IPS-NIHi7 (cell line): Measurements from ENCODE around the gene POT1.

Experiments used
- DNase-seq: peaks from one replicate; pipeline ENCODE4 v3.0.0; 2012; ENCODE audit warnings: mixed read lengths; ENCODE audit errors: extremely low spot score

The POT1 gene

DNA sequence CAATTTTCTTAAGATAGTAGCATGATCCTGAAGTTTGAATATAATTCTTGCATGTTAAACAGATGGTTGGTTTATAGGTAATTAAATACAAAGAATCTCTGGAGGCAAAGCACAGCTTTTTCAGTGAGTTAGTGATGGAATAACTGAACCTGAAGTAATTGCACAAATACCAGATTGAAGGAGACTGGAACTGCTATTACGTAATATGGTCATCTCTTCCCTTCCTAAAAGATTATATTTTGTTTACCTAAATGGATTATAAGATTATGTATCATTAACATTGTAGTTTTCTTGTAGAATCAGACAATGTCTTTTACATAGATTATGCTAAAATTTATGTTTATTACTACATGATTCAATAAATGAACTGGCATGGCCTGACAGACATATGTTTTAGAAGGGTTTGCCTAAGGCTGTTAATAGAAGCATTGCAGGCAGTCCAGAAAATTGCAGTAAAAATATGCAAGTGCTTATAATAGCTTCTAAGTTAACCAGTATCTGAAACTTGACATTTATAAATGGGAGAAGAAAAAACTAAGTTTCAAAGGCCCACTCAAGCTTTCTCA lies 128.2 kb downstream of the POT1 start:
- DNase-seq = no peak

DNA sequence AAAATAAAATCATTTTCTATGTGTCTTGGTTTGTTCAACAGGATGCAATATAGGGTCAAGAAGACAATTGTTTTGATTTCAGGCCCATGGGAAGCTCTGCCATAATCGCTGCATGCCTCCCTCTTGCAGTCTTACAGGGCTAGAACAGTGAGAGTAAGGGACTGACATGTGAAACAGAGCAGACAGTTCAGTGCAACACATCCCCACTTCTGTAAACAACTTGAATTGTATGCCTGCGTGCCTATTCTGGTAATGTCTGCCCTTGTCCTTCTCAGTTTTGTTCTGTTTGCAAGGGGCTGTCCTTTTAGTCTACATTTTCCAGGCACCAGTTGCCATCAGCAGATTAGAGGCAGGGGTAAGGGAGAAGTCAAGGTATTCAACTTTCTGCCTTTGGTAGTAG lies 129.2 kb downstream of the POT1 start:
- DNase-seq = no peak

GRCh38 chr7:124799448-124799847 lies 130.2 kb downstream of the POT1 start:
- DNase-seq = no peak

DNA sequence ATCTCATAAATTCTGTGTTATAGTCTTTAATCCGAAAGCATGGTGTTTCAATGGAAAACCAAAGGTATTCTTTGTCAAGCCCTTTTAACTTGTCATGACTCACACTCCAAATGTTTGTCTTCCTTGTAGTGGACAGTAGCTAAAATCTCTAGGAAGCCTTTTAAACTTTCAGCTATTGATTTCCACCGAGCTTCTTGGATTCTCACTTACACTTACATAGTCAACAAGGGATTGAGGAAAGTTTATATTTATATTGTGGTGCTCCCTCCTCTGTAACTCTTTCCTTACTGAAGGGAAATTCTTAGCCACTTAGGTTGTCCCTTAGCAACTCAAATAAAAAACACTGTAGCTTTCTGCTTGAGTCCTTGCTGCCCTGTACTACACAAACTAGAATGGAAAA lies 132.9 kb downstream of the POT1 start:
- DNase-seq = no peak

GRCh38 chr7:124792696-124793095 lies 136.9 kb downstream of the POT1 start:
- DNase-seq = no peak

DNA sequence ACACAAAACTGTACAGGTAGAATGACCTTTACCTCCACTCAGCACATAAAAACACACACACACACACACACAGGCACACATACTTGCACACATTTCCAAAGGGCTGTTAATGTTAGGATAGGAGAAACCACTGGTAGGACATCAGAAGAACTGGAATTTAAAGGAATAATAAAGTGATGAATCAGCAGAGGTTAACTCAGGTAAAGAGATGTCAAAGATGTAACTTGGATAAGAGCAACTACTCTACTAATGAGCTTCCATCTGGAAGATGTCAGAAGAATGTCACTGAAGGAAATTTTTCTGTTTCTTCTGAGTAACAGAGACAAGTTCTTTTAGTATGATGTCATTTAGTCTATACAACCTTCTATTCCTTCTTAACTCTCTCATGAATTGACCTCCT lies 137.6 kb downstream of the POT1 start:
- no peak for DNase-seq

DNA sequence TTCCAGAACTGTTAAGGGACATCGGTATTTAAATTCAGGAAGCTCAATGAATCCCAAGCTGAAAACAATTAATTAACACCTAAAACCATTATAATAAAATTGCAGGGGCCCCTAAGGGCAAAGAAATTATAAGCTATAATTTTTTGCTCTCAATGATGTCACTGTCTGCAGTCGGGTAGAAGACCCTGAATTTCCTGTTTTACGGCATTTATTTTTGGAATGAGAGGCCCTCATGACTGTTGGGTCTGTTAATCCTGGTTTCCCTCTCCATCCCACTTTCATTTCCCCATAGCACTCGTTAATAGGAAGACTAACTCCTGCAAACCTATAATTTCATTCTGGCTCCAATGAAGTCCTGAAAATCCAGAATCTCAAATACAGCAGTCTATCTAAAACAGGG lies 138.2 kb downstream of the POT1 start:
- DNase-seq = no peak

DNA sequence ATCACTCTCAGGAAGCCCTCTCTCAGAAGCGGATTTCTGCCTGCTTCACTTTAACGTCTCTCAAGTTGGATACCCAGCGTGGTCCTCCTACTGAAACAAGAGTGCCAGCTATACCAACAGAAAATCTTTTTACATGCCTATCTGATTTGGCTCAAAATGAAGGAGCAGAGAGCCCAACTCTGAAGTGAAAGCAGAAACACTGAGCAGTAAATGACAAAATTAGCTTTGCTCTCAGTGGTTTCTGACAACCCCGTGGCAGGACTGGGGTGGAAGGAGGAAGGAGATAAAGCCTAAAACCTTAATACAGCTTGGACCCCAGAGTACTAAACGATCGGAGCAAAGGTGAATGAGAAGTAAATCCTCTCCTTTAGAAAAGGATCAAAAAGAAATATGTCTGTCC lies 139.0 kb downstream of the POT1 start:
- DNase-seq = no peak

DNA sequence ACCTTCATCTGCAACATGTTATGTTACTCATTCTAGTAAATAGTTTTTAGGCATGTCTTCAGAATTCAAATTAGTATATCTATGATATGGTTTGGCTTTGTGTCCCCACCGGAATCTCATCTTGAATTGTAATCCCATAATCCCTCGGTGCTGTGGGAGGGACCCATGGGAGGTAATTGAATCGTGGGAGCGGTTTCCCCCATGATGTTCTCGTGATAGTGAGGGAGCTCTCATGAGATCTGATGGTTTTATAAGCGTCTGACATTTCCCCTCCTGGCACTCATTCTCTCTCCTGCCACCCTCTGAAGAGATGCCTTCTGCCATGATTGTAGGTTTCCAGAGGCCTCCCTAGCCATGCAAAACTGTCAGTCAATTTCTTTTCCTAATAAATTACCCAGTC lies 143.6 kb downstream of the POT1 start:
- no peak for DNase-seq

DNA sequence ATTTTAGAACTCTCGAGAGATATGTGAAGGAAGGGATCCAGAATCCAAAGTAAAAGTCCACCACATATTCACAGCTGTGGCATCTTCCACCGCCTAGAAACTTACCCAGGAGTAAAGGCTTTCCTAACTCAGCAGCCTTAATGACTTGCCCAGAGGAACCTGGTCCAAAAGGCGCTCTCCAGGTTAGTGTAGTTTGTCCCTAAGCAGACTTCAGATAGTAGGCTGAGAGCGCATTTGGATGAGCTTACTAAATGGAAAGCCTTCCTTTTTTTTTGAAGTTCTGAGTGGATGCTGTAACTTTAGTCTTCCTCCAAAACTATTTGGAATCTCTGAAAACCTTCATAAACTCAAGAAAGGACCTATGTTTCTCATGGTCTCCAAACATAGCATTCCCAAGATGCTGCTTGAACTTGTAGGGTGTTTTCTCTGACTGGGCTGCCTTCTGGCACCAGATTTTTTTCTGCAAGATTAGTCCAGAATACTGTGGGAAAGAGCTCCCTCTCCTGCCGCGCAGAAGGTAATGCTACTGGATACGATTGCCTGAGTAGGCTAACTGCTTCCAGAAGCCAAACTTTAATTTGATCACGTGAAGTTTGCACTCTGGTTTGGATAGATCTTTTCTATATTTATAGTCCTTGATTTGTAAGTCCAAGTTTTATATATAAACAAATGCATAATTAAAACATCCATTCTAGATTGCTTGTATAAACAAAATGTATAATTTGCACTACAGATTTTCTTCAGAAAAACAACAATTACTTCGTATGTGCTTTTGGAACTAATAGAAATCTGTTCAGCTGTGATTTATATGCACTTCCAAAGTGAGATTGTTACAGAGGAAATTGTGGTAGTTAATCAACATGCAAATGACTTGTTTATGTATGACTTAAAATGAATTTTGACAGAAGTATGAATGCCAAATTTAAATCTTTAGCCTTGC lies 144.5 kb downstream of the POT1 start:
- DNase-seq = peak; percentile 65

GRCh38 chr7:124783271-124783670 lies 146.4 kb downstream of the POT1 start:
- no peak for DNase-seq

- peak; percentile 26 for DNase-seq
Measured at GRCh38 chr7:124781907-124782734, 147.5 kb downstream of the POT1 start.

DNA sequence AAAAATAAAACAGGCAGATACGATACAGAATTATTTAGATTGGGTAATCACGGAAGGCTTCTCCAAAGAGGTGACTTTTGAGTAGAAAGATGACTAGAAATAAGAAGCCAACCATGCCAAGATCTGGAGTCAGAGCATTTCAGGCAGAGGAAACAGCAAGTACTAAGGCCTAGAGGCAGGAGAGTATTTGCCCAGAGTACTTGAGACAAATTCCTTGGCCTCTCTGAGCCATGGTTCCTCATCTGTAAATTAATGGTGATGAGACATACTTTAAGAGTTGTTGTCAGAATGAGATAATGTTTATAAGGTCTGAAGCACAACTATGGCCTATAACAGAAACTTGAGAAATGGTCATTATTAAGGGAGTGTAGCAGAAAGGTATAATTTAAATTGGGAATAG lies 148.2 kb downstream of the POT1 start:
- DNase-seq = no peak

DNA sequence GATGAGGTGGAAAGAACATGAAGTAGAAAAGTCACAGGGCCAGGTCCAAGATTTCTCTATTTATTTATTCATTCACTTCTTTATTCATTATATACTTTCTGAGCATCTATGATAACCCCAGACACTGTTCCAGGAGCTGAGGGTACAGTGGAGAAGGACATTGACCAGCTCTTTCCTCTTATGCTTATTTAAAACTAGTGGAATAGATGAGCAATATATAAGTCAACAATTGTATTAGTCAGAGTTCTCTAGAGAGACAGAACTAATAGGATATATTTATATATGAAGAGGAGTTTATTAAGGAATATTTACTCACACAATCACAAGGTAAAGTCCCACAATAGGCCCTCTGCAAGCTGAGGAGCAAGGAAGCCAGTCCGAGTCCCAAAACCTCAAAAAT lies 149.0 kb downstream of the POT1 start:
- no peak for DNase-seq

GRCh38 chr7:124780056-124780455 lies 149.6 kb downstream of the POT1 start:
- no peak for DNase-seq

DNA sequence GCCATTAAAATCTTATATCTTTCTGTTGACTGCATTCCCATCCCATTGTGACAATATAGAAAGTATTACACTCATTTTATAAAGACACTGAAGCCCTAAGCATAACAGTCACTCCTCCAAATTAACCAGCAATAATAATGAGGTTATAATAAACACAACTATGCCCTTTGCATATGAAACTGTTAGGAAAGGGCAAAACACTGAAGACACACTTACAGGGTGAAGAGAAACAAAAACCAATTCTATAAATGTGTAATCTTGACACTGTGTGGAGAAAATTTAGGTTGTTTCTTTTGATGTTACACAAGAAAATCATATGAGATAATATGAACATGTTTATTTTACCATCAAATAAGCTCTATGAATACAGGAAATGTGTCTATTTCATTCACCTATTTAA lies 150.0 kb downstream of the POT1 start:
- no peak for DNase-seq

DNA sequence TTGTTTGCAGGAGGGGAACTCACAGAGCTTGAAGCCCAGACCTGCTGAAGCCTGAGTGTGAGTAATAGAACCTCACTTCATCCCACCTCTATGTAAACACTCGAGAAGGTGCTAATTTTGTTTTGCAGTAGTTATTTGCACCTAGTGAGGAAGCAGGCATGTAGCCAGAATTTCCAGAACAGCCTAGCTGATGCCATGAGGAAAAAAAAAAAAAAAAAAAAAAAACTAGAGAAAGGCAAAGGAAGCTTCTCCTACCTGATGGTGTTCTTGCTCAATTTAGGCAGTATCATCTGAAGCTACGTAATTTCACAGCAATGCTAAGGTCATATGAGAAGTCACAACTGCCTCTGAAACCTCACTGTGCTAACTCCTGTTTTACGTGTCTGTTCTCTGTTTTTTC lies 150.4 kb downstream of the POT1 start:
- no peak for DNase-seq

GRCh38 chr7:124777268-124777667 lies 152.4 kb downstream of the POT1 start:
- peak; percentile 21 for DNase-seq

DNA sequence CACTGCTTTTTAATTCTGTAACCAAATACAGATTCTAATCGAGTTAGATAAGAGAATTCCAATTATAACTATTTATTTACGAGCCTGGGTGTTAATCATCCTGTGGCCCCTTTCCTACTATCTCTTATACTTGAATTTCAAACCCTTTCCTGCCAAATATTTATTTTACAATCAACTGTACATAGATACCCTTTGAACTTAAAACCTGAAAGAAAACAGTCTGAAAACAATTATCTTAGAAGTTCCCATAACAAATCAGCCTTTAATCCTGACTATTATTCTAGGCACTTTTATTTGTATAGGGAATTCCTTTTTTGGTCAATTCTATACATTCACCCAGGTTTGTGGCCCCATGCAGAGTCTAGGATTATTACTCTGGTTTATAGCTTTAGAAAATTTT lies 153.5 kb downstream of the POT1 start:
- no peak for DNase-seq

GRCh38 chr7:124775422-124775821 lies 154.2 kb downstream of the POT1 start:
- DNase-seq = no peak

GRCh38 chr7:124773938-124774337 lies 155.7 kb downstream of the POT1 start:
- DNase-seq = no peak

DNA sequence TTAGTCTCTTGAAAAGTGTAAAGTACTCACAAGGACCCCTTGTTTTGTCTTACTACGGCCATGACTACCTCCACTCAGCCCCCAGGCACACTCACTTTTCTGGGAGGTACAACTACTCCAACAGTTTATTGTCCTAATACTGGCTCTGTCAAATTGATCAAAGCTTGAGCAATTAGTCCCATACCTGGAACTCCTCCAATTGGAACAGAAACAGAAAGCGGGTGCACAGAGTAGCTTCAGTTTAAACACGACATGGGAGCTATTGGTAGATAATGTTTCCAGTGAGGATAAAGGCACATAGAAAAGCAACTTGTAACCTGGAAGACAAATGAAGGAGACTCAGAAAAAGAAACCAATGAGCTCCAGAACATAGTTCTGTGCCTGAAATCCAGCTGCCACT lies 156.3 kb downstream of the POT1 start:
- no peak for DNase-seq
